22Rv1 (cell line): ENCODE data around the gene OLIG2.

ENCODE experiments used
- CTCF ChIP-seq: fragments of 450-650 bp; IDR thresholded peaks from 2 replicates; pipeline ENCODE4 v1.5.1; 2017; ENCODE audit warnings: mild to moderate bottlenecking
- ZFX ChIP-seq: fragments of 450-650 bp; IDR thresholded peaks from 2 replicates; pipeline ENCODE4 v1.6.1; 2017; ENCODE audit warnings: antibody characterized with exemption, borderline replicate concordance

- TF ChIP-seq CTCF, result no peak
- no peak for TF ChIP-seq ZFX
Measured at GRCh38 chr21:32977216-32977615, 48.5 kb upstream of the OLIG2 start.
